GM19043 (cell line): ENCODE measurements around the gene DTNBP1.

Source experiments
- ATAC-seq: cut with Tn5 transposase; IDR thresholded peaks from one replicate; pipeline ENCODE4 v1.9.1; 2021; ENCODE audit warnings: low read depth; ENCODE audit not compliant: unreplicated experiment

Gene DTNBP1

DNA sequence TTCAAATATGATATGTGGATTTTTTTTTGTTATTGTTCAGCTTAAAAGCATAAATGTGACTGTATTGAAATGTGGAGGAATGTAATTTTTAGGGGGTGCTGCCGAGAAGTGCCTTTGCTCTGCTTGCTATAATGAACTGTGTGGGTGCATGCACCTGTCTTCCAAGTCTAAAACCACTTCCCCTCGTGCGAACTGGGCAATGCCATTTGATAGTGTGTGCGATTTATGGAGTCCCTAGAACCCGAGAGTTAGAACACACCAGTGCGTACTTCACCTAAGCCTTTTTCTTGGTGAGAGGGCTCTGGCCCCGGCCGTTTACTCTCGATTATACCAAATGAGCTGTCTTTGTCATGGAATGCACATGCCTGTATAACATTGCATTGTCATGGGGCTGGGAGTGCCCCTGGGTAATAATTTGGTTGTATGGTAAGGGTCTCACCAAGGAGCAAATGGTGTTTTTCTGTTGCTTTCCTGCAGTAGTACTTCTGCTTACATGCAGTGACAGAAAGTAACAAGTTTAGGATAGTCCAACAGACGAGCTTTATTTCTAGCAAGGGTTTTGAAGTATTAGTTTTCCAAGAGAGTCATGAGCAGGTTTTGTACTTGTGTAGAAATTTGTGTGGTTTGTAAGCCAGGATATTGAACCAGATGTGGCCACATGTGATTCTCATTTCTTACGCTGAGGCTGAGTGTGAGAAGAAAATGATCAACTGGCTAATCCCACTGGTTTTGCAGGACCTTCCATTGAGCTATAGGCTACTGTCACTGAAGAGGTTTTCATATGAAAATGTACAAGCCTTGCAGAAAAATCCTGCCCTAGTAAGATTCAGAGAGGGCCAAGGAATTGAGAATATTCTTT is 172.4 kb downstream of the DTNBP1 start:
- ATAC-seq, result no peak

DNA sequence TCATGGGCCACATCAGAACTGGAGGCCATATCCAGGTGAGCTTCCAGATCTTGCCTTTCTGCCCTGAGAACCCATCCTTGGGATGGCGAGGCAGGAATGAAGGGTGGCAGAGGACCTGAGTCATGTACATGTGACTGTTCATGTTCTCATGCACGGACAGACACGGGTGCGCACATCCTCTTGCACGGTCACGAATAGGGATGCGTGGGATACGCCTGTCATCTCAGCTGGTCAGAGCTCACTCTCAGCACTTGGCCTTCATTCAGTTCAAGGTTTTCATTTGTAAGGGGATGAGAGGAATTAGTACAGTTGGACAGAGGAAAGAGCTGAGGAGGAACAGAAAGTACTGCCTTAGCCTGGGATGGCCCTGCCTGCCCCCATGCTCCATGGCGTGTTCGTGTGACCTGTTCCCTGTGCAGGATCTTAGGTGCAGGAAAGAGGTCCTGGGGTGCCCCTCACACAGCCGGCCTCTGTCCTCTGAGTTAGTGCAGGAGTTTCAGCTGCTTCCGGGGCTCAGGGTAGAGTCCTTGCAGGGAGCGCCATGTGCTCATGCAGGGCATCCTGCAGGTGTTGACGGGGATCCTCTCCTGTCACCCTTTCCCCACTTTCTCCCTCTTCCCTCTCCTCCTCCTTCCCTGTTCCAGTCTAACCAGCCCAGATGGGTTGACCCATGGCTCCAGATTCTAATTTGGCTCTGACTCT is 173.4 kb downstream of the DTNBP1 start:
- ATAC-seq, result no peak

- no peak for ATAC-seq
Measured at GRCh38 chr6:15487262-15487661, 175.6 kb downstream of the DTNBP1 start.

- ATAC-seq, result no peak
Measured at GRCh38 chr6:15485936-15486335, 176.9 kb downstream of the DTNBP1 start.

- no peak for ATAC-seq
Measured at GRCh38 chr6:15484821-15485220, 178.0 kb downstream of the DTNBP1 start.

- ATAC-seq, result no peak
Measured at GRCh38 chr6:15484140-15484539, 178.7 kb downstream of the DTNBP1 start.

- ATAC-seq, result no peak
Measured at GRCh38 chr6:15483060-15483459, 179.8 kb downstream of the DTNBP1 start.

DNA sequence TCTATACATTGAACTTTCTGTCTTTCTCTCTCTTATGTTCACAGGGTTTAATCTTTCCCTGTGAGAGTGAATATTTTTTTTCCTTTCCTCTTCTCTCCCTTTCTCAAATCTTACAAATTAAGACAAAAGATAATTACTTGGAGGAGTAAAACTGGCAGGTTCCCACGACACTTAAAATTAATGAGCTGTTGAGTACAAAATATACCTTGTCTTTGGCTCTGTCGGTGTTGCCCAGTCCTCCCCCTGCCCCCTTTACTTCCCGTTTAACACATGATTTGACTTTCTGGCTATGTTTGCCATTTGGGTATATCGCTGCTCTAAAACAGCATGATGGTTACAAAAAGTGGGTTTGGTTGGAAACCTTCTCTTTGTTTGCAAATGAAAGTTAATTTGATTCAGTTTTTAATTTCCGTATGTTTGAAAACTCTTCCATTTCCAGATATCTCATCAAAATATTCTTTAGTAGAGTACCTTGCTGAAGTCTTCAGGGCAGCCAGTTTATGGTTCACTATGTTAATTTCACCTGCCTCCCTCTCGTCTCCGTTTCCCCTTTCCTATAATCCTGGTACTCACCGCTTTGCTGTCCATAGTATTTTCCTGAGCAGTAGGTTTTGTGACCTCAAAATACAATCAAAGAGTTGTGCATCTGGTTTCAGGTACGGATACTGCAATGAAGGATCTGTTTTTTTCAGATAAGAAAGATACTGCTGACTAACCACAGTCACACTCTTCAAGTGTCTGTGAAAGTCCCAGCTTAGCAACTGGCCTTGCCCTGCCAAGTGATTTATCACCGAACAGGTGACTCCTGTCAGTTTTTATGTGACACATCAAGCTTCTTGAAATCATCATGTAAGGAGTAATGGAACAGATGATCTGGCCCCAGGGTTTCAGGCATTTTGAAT is 181.2 kb downstream of the DTNBP1 start:
- no peak for ATAC-seq

DNA sequence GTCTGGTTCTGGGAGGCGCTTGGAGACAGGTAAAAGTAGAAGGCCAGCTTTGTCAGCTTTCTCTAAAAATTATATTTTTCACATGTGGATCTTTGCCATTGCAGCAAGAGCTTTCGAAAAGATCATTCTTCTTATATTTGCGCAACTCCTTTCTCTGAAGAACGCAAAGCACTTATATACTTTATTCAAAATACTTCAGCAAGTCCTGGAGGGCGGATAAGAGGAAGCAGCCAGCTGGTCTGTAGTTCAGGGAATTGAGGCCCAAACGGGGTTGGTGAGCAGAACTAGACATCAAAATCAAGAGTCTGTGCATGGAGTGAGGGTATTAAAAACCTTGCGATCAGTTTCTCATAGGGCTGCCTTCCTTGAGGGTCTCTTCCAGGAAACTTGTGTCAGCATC is 182.3 kb downstream of the DTNBP1 start:
- ATAC-seq, result no peak

- no peak for ATAC-seq
Measured at GRCh38 chr6:15479761-15480160, 183.1 kb downstream of the DTNBP1 start.

DNA sequence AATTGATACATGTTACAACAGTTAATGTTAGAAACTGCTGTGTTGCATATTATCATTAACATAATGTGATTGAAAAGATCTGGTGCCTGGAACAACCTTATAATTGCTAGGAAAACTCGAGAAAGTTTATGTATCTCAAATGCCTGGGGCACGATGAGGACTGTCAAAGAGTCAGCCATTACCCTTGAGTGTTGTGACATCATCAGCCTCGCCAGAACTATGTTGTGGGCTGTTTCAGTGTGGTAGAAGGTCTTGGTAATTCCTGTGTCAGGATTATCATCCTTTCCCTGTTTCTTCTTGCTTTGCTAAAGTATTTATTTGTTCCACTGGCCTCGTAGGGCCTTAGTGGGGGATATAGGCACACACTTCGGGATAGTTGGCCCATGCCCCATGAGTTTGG is 185.1 kb downstream of the DTNBP1 start:
- ATAC-seq, result no peak

DNA sequence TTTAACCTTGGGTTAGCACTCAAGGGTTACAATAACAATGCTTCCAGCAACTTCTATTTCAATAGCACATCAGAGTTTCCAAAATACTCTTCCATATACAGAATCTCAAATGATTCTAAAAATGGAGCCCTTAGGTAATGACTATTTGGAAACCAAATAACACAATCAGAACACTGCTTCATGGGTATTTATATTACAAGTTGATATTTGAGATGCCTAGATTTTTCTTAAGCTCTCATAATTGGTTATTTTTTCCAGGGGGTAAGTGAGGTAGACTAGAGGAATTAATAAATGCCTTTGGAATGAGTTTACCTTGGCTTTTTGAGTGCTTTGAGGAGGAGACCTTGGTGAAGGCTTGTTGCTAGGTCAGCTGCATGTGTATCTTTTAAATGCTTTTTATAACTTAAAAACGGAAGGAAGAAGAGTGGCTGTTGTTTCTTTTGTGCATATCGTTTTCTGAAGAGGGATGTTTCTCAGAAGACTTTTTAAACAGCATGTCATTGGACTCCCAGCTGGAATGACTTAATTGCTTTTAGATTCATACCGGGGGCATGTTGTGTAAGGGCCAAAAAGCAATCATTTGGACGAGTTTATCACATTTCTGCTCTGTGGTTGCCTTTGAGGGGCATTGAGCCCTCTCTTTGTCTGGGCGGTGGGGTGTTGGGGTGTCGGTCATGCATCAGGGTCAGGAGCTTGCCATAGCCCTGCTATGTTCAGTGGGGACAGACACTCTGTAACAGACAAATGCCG is 186.0 kb downstream of the DTNBP1 start:
- no peak for ATAC-seq

DNA sequence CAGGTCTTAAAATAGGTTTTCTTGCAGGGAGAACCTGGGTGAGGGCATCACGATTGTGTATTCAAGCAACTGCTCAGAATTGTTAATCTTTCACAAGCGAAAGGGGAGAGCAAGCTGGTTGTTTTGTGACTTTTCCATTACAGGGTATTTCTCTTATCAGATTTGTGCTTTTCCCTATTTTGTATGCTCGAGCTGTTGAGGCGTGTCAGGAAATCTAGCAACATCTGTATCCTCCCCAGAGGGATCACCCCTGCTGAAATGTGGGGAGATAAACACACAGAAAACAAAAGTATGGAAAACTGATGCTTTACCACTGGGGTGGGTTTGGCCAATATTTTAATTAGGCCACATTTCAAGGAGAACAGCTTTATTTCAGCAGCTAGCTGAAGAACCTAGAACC is 187.0 kb downstream of the DTNBP1 start:
- ATAC-seq, result no peak

- ATAC-seq, result no peak
Measured at GRCh38 chr6:15475261-15475660, 187.6 kb downstream of the DTNBP1 start.

DNA sequence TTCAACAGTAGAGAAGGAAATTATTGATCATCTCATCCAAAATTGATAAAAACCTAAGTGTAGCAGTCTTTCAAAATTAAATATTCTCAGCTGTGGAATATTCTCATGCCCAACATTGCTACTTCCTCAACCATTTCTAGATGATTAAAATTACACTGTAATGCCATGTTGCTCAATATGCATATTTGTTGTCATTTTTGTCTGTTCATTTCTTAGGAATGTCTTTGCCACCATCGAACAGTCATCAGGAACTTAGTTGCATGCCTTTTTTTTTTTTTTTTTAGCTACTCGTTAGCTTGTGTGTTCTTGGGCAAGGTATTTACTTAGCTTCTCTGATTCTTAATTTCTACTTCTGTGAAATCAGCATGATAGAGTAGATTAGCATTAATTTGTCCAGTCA is 188.6 kb downstream of the DTNBP1 start:
- ATAC-seq, result no peak

- ATAC-seq, result no peak
Measured at GRCh38 chr6:15473741-15474161, 189.1 kb downstream of the DTNBP1 start.

DNA sequence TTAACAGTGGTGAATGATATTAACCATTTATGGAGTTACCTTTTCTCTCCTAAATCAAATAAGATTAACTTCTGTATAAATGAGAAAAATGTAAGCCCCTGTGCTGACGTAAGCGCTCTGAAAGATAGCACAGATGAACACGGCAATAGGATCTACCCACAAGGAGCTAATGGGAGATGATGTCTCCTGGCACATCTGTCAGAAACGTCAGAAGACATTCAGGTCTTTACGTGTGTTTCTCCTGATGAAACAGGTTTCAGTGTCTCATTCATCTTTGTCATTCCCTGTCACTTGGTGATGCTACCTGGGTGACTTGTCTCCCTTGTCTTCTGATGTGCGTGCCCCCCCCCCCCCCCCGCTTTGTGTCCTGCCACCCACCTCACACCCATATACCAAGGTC is 189.7 kb downstream of the DTNBP1 start:
- no peak for ATAC-seq
